Activated T-helper 17 cell treated with anti-CD3 and anti-CD28 coated beads, Interleukin-2, amount 50 U/mL, for 72 hours (primary cell): ENCODE measurements around the gene VPS39. TPM values are rescaled to one million over a fixed set of nuclear protein-coding genes. Genes with fewer than 3 reads are reported as not detected.

ENCODE experiments used
- ATAC-seq: fragments of 150-1000 bp; cut with Tn5 transposase; replicated peaks from 2 replicates; pipeline ENCODE4 v1.10.0; 2021; ENCODE audit warnings: mild to moderate bottlenecking, moderate library complexity
- H3K27ac Mint-ChIP-seq: one replicate; pipeline ENCODE4 v1.8.0; 2022; ENCODE audit warnings: mixed read lengths
- H3K27me3 Mint-ChIP-seq: one replicate; pipeline ENCODE4 v1.8.0; 2022; ENCODE audit warnings: mixed read lengths
- H3K36me3 Mint-ChIP-seq: one replicate; pipeline ENCODE4 v1.8.0; 2022; ENCODE audit warnings: low read depth, mild to moderate bottlenecking, mixed read lengths
- H3K4me1 Mint-ChIP-seq: one replicate; pipeline ENCODE4 v1.8.0; 2022; ENCODE audit warnings: mixed read lengths
- H3K4me3 Mint-ChIP-seq: one replicate; pipeline ENCODE4 v1.8.0; 2022; ENCODE audit warnings: mild to moderate bottlenecking, mixed read lengths
- H3K9me3 Mint-ChIP-seq: one replicate; pipeline ENCODE4 v1.8.0; 2022; ENCODE audit warnings: mixed read lengths
- total RNA-seq, 2 donors: library from RNA; stranded (reverse); gene quantifications; one replicate each; pipeline ENCODE4 v1.2.3, GENCODE V29; 2022

The VPS39 gene
- total RNA-seq, 2 donors from 2014 or later: 54.6 to 73.6 TPM

DNA sequence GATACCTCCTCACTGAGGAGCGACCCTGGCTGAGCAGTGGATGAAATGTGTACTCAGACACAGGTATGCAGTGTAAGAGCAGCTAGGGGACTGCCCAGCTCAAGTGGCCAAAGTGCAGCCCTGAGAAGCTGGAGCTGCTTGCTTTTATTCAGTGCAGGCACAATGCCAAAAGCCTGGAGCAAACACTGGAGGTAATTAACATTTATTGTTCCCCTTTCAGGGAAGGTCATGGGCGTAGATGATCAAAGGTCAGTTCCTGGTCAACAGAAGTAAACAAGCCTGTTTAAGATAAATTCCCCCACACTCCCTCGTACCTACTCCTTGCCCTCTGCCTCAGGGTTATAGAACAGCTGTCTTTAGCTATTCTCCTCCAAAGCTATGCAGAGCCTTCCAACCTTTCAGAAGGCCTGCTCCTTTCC, 69.1 kb downstream of the VPS39 start:
- H3K36me3 Mint-ChIP-seq: no peaks in the 10 kb centered on the region
- H3K9me3 Mint-ChIP-seq: no peaks in the 10 kb centered on the region
- no peak overlapping the region for H3K27ac Mint-ChIP-seq
- no peak overlapping the region for H3K4me3 Mint-ChIP-seq
- no peak for ATAC-seq
- peaks cover 10% of the 10 kb centered on the region for H3K4me1 Mint-ChIP-seq
- no peaks in the 10 kb centered on the region for H3K27me3 Mint-ChIP-seq

DNA sequence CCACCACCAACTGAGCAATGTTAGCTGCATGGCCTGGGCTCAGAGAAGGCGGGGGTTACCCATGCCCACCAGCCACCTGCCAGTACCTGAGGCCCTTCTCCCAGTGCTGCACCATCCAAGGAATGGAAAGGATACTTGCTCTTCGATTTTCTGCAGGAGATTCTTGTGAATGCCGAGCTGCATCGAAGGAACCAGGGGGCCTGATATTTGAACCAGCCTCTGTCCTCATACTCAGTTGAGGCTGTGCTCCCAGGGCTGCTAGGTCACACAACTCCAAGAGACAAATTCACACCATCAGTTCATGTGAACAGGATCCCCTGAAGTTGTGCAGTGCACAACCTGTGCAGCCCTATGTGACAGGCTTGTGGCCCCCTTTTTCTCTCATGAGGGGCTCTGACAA, 69.7 kb downstream of the VPS39 start:
- no peaks in the 10 kb centered on the region for H3K36me3 Mint-ChIP-seq
- ATAC-seq: no peak
- H3K27me3 Mint-ChIP-seq: no peaks in the 10 kb centered on the region
- H3K4me1 Mint-ChIP-seq: peaks cover 10% of the 10 kb centered on the region
- H3K4me3 Mint-ChIP-seq: no peak overlapping the region
- no peaks in the 10 kb centered on the region for H3K9me3 Mint-ChIP-seq
- H3K27ac Mint-ChIP-seq: no peak overlapping the region

DNA sequence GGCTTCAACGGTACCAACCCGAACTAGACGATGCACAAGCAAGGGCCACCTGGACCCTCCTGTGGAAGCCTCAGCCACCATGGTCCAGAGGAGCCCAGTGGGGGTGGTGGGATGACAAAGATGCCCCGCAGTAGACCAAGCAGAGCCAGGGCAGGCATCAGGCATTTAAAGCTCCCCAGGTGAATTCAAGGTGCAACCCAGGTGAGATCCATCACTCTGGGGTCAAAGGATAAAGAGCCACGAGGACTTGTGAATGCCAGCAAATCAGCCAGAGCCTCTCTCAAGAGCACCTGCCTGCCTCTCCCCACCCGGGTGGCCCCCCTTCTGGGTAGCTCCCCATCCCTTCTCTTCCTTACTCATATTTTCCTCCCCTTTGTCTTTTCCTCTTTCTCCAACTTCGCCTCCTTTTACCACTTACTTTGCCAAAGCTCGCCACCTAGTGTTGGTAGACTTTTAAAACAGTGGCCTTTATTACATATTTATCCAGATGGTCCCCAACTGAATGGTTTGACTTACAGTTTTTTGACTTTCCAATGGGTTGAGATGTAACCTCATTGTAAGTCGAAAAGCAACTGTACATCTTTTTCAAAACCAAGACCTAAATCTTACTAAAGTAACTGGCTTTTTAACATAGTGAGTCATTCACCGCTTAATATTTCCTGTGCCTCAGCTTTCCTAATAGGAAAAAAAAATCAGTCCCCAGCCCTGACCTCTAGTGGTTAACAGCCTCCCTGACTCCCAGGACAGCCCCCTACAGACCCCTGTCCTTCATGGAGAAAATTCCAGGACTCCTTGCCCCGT, 70.4 kb downstream of the VPS39 start:
- H3K27me3 Mint-ChIP-seq: no peaks in the 10 kb centered on the region
- no peaks in the 10 kb centered on the region for H3K9me3 Mint-ChIP-seq
- peak; percentile 48 for ATAC-seq
- no peak overlapping the region for H3K27ac Mint-ChIP-seq
- no peak overlapping the region for H3K4me3 Mint-ChIP-seq
- H3K36me3 Mint-ChIP-seq: no peaks in the 10 kb centered on the region
- peaks cover 10% of the 10 kb centered on the region for H3K4me1 Mint-ChIP-seq

DNA sequence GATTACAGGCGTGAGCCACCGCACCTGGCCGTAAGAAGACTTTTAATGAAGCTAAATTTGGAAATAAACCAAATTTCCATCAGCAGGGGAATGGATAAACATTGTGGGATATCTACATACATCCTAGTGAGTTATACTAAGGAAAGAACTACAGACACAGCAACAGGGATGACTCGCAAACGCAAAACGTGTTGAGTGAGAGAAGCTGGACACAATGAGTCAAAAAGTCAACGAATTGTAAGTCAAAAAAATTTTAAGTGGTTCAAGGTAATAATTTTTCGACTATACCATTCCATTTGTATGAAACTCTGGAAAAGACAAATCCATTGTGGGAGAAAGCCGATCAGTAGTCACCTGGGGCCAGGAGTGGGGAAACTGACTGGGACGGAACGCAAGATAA, 71.6 kb downstream of the VPS39 start:
- no peaks in the 10 kb centered on the region for H3K36me3 Mint-ChIP-seq
- peaks cover 10% of the 10 kb centered on the region for H3K4me1 Mint-ChIP-seq
- no peaks in the 10 kb centered on the region for H3K9me3 Mint-ChIP-seq
- H3K27ac Mint-ChIP-seq: no peak overlapping the region
- no peak for ATAC-seq
- no peak overlapping the region for H3K4me3 Mint-ChIP-seq
- H3K27me3 Mint-ChIP-seq: peaks cover 1% of the 10 kb centered on the region

DNA sequence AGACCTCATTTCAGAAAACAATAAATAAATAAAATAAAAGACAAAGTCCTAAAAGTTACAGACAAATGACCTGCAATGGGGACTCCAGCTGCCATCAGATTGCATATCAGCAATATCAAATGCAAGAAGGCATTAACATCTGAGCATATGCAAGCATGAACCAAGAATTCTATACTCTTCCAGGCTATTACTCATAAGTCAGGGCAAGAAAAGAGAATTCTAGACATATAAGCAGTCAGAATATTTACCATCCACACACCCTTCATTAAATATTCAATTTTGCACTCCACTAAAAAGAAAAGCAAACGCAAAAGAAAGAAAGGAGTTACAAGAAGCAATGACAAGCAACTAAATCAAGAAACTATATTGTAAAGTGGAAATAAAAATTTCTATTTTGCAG, 72.8 kb downstream of the VPS39 start:
- no peak for ATAC-seq
- H3K36me3 Mint-ChIP-seq: no peaks in the 10 kb centered on the region
- peaks cover 10% of the 10 kb centered on the region for H3K4me1 Mint-ChIP-seq
- H3K4me3 Mint-ChIP-seq: no peak overlapping the region
- no peak overlapping the region for H3K27ac Mint-ChIP-seq
- H3K27me3 Mint-ChIP-seq: peaks cover 5% of the 10 kb centered on the region
- no peaks in the 10 kb centered on the region for H3K9me3 Mint-ChIP-seq

DNA sequence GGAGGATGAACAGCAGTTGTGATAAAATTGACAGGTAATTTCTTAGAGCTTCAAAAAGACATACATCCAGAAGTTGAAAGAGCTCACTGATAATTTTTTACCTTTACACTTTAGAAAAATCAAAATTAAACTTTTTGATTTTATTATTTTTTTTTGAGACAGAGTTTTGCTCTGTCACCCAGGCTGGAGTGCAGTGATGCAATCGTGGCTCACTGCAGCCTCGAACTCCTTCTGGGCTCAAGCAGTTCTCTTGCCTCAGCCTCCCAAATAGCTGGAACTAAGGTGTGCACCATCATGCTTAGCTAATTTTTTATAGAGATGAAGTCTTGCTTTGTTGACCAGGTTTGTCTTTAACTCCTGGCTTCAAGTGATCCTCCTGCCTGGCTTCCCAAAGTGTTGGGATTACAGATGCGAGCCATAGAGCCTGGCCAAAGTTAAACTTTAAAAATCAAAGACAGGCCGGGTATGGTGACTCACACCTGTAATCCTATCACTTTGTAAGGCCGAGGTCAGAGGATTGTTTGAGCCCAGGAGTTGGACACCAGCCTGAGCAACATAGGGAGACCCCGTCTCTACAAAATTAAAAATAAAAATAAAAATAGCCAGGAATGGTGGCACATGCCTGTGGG, 73.4 kb downstream of the VPS39 start:
- no peak for ATAC-seq
- no peak overlapping the region for H3K27ac Mint-ChIP-seq
- no peak overlapping the region for H3K4me3 Mint-ChIP-seq
- peaks cover 7% of the 10 kb centered on the region for H3K27me3 Mint-ChIP-seq
- H3K4me1 Mint-ChIP-seq: peaks cover 10% of the 10 kb centered on the region
- no peaks in the 10 kb centered on the region for H3K36me3 Mint-ChIP-seq
- H3K9me3 Mint-ChIP-seq: no peaks in the 10 kb centered on the region

- no peaks in the 10 kb centered on the region for H3K9me3 Mint-ChIP-seq
- H3K27me3 Mint-ChIP-seq: peaks cover 13% of the 10 kb centered on the region
- no peak overlapping the region for H3K27ac Mint-ChIP-seq
- H3K4me1 Mint-ChIP-seq: peaks cover 10% of the 10 kb centered on the region
- no peaks in the 10 kb centered on the region for H3K36me3 Mint-ChIP-seq
- ATAC-seq: peak; percentile 67
- no peak overlapping the region for H3K4me3 Mint-ChIP-seq
These were observed 74.1 kb downstream of the VPS39 start for GRCh38 chr15:42133886-42134502.

DNA sequence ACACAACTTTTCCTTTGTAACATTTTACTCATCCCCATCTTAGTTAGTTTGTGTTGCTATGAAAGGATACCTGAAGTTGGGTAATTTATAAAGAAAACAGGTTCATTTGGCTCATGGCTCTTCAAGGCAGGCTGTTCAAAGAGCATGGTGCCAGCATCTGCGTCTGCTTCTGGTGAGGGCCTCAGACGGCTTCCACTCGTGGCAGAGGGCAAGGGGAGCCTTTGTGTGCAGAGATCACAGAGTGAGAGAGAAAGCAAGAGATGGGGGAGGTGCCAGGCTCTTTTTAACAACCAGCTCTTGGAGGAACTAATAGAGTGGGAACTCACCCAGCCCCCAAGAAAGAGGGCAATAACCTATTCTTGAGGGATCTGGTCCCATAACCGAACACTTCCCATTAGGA, 74.7 kb downstream of the VPS39 start:
- no peaks in the 10 kb centered on the region for H3K36me3 Mint-ChIP-seq
- H3K4me3 Mint-ChIP-seq: no peak overlapping the region
- H3K27me3 Mint-ChIP-seq: peaks cover 13% of the 10 kb centered on the region
- H3K9me3 Mint-ChIP-seq: no peaks in the 10 kb centered on the region
- no peak overlapping the region for H3K27ac Mint-ChIP-seq
- no peak for ATAC-seq
- peaks cover 10% of the 10 kb centered on the region for H3K4me1 Mint-ChIP-seq

- H3K4me1 Mint-ChIP-seq: peaks cover 4% of the 10 kb centered on the region
- no peak overlapping the region for H3K27ac Mint-ChIP-seq
- H3K4me3 Mint-ChIP-seq: no peak overlapping the region
- no peak for ATAC-seq
- no peaks in the 10 kb centered on the region for H3K9me3 Mint-ChIP-seq
- H3K36me3 Mint-ChIP-seq: no peaks in the 10 kb centered on the region
- peaks cover 13% of the 10 kb centered on the region for H3K27me3 Mint-ChIP-seq
These were observed 76.0 kb downstream of the VPS39 start for GRCh38 chr15:42131826-42132806.

- Mint-ChIP-seq H3K4me3 (no peak overlapping the region), H3K36me3 (no peaks in the 10 kb centered on the region), H3K4me1 (no peaks in the 10 kb centered on the region), H3K27me3 (peaks cover 13% of the 10 kb centered on the region), H3K27ac (no peak overlapping the region), H3K9me3 (no peaks in the 10 kb centered on the region)
- ATAC-seq: no peak
These were observed 77.1 kb downstream of the VPS39 start for GRCh38 chr15:42131006-42131405.

DNA sequence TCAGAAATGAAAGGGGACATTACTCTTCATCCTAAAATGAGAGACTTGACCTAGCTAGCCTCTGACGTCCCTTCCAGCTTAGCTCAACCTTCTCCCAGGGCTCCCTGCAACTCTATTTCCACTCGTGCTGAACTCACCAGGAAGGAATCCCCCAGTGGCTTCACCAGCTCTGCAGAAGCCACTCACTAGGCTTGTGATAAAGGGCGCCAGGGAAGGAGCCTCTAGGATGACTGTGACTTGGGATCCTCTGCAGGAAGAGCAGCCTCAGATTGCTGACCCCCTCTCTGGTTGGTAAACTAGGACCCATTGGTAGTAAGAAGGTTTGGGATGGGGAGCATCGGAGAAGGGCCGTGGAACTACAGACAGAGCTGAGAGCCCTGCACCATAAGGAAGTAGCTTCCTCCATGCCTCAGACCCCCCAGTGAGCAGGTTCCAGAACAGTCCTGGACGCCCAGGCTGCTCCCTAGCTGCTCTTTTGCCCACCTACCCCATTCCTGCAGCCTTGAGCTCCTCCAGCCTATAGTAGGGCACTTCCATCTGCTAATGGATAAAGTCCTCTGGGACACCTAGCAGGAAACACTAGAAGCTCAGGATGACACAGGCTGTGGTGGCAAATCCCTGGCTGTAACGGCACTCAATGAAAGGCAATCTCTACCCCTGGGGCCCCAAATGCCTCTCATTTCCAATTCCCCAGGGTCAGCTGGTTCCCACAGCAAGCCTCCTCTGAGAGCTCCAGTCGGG, 77.7 kb downstream of the VPS39 start:
- Mint-ChIP-seq H3K4me3 (no peak overlapping the region), H3K9me3 (no peaks in the 10 kb centered on the region), H3K4me1 (no peaks in the 10 kb centered on the region), H3K27ac (no peak overlapping the region), H3K36me3 (no peaks in the 10 kb centered on the region), H3K27me3 (peaks cover 13% of the 10 kb centered on the region)
- no peak for ATAC-seq

DNA sequence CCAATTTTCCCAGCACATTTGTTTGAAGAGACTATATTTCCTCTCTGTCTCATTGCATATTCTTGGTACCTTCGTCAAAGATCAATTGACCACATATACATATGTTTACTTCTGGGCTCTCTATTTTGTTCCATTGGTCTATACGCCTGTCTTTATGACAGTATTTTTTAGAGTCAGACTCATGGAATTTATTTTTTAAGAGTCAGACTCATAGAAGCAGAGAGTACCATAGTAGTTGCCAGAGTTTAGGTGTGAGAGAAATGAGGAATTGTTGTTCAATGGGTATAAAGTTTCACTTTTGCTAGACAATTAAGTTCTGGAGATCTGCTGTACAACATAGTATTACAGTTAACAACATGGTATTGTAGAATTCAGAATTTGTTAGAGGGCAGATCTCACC, 78.7 kb downstream of the VPS39 start:
- H3K27me3 Mint-ChIP-seq: peaks cover 13% of the 10 kb centered on the region
- no peak overlapping the region for H3K27ac Mint-ChIP-seq
- H3K36me3 Mint-ChIP-seq: no peaks in the 10 kb centered on the region
- H3K4me3 Mint-ChIP-seq: no peak overlapping the region
- H3K9me3 Mint-ChIP-seq: no peaks in the 10 kb centered on the region
- no peaks in the 10 kb centered on the region for H3K4me1 Mint-ChIP-seq
- ATAC-seq: no peak

DNA sequence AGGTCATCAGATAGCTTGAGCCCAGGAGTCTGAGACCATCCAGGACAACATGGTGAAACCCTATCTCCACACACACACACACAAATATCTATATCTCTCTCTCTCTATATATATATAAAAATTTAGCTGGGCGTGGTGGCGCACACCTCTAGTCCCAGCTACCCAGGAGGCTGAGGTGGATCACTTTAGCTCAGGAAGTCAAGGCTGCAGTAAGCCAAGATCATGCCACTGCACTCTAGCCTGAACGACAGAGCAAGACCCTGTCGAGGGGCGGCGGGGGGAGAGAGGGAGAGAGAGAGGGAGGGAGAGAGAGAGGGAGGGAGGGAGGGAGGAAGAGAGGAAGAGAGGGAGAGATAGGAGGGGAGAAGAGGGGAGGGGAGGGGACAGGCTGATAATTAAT, 79.6 kb downstream of the VPS39 start:
- ATAC-seq: no peak
- peaks cover 13% of the 10 kb centered on the region for H3K27me3 Mint-ChIP-seq
- H3K4me1 Mint-ChIP-seq: no peaks in the 10 kb centered on the region
- no peak overlapping the region for H3K4me3 Mint-ChIP-seq
- H3K36me3 Mint-ChIP-seq: no peaks in the 10 kb centered on the region
- no peaks in the 10 kb centered on the region for H3K9me3 Mint-ChIP-seq
- H3K27ac Mint-ChIP-seq: no peak overlapping the region

DNA sequence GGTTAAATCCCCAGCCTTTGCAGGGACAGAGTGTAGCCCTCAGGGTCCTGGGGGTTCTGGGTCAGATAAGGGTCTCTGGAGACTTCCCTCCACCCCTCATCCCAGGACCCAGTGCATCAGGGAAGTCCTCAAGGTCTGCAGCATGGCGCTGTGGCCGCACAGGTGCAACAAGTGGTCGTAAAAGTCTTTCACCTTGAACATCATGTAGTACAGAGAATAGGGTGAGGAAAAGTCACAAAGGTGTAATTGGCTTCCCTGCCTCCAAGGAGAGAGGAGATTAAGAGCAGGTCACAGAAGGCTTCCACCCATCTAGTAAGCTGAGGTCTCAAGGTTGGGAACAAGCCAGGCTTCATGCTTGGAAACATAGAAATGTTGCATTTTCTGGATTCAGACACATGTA, 84.6 kb downstream of the VPS39 start:
- peaks cover 5% of the 10 kb centered on the region for H3K4me1 Mint-ChIP-seq
- no peaks in the 10 kb centered on the region for H3K27me3 Mint-ChIP-seq
- no peaks in the 10 kb centered on the region for H3K36me3 Mint-ChIP-seq
- ATAC-seq: no peak
- H3K4me3 Mint-ChIP-seq: no peak overlapping the region
- H3K27ac Mint-ChIP-seq: no peak overlapping the region
- no peaks in the 10 kb centered on the region for H3K9me3 Mint-ChIP-seq
